Stimulated activated CD8-positive, alpha-beta memory T cell treated with anti-CD3 and anti-CD28 coated beads, Interleukin-15, amount 100 ng/mL, for 1 hour (primary cell): ENCODE results near the gene TXNRD2.

Experiments used
- DNase-seq: peaks from one replicate; pipeline ENCODE4 v3.0.0-alpha.2; 2020; ENCODE audit warnings: low read depth

TXNRD2 gene

DNA sequence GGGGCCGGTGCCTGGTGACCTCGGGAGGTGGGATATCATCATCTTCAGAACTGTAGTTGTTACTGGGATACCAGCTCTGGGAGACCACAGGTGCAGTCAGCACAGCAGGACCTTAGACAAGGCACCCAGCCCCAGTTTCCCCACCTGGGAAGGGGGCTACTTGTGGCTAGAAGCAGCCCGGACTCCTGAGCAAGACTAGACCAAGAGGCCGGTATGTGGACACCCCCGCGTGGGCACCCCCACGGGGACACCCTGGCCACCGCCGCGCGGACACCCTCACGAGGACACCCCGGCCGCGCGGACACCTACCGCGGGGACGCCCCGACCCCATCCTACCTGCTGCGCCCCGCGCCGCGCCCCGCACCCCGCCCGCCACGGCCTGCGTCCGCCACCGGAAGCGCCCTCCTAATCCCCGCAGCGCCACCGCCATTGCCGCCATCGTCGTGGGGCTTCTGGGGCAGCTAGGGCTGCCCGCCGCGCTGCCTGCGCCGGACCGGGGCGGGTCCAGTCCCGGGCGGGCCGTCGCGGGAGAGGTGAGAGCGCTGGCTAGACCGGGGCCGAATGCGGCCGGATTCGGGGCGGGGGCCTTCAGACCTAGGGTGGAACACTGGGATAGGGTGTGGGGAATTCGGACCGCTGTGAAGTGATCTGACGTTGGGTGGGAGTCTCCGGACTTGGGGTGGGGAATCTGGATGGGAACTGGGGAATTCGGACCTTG, at the start of gene TXNRD2, which contains the start of gene COMT:
TXNRD2 (minus strand) TSS at position 454 of the 718 bp plus-strand sequence; CDS start at position 439, 15 bp downstream.
COMT (plus strand) TSS at position 408 of the 718 bp plus-strand sequence. CDS start 20,755 bp downstream, outside the sequence.
- DNase-seq = peak; percentile 35

DNA sequence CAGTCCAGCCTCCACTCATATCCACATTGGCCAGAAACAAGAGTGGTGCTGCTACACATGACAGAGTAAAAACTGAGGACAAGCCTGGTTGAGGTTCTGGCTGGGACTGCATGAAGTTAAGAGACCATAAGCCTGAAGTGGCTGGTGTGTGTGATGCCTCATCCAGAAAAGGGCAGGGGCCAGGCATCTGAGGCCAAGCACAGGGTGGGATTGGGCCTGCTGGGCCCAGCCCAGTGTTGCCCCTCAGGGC, 49.7 kb upstream of the TXNRD2 start:
- DNase-seq = no peak

DNA sequence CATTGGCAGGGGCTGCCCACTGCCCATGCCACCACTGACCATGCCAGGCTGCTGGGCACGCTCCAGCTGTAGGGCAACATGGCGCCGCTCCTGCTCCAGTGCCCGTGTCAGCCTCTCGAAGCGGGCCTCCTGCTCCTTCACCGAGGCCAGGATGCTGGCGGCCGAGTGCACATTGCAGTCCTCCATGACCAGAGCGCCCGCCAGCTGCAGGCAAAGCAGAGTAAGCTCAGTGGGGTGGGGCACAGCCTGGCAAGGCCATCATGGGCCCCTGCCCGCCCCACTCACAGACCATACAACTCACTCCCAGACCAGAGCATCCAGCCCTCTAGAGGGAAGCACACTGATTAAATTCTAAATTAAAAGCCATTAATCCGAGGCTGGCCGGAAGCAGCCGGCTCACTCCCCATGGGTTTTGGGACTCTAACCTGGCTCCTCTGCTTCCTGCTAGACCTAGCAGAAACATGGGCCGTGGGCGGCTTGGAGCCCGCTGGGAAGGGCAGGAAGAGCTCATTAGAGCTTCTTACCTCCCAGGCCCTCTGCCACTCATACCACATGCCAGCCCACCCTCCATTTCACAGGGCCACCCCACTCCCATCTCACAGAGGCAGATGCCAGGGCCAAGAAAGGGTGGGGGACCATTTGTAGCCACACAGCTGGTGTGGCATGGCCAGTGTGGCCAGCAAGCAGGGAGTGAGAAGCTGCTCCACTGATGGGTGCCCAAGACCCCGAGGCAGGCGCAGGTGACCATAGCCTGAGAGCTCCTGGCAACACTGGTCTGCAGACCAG, 49.2 kb upstream of the TXNRD2 start:
- no peak for DNase-seq

DNA sequence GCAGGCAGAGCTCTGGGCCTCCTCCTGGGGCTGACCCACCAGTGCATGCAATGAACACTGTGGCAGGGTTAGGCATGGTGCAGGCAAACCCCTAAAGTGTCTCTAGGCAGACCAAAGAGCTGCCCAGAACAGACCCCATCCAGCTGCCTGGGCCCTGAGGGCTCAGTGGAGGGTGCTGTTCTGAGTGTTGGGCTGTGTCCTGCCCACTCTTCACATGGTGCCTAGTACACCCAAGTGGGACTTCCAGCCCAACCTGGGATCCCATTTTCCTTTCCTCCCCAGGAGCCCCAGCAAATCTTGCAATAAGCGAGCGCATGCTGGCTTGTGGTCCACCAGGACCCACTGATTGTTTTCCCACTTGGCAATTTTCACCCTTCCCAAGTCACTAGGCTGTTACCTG, 48.6 kb upstream of the TXNRD2 start:
- DNase-seq = no peak

DNA sequence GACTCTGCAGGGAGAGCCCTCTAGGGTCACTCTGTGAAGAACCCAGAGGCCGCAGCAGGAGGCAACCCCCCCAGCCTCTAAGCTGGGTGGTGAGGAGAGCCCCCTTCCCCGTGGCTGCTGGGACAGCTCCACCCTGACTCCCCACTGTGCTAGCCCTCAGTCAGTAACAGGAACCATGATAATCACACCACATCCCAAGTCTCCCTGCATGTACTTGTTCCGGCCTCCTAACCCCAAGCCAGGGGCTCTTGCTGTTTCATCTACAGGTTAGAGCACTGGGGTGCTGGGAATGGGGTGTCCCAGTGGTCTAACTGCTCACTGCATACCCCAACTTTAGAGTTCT, 48.1 kb upstream of the TXNRD2 start:
- no peak for DNase-seq

DNA sequence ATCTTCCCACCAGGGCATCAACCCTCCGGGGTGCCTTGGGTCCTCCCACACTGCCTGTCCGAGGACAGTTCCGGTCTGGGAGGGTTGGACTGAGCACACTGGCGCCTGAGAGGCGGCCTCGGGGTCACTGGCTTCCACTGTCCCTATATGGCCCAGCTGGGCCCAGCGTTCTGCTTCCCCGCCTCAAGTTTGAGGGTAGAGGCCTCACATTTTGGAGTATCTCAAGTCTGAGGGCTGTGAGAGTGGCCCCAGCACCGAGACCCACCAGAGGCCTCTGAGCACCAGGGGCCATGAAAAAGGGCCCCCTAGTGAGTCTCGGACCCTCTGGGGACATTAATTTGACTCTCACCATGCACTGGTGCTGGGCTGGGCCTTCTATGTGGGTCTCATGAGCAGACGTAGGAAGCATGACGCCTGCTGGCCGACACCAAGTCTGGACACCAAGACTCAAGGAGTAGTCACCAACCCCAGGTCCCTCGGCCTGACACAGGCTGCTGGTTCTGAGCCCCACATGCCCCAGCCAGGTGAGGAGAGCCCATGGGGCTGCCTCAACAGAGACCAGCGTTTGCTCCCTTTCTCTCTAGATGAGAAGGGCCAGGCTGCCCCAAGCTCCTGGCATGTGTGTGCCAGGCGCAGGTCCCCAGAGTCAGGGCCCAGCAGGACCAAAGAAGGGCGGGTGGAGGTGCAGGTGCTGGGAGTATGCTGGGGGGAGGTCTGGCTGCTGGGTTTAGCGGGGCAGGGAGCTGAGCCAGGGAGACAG, 47.5 kb upstream of the TXNRD2 start:
- no peak for DNase-seq

DNA sequence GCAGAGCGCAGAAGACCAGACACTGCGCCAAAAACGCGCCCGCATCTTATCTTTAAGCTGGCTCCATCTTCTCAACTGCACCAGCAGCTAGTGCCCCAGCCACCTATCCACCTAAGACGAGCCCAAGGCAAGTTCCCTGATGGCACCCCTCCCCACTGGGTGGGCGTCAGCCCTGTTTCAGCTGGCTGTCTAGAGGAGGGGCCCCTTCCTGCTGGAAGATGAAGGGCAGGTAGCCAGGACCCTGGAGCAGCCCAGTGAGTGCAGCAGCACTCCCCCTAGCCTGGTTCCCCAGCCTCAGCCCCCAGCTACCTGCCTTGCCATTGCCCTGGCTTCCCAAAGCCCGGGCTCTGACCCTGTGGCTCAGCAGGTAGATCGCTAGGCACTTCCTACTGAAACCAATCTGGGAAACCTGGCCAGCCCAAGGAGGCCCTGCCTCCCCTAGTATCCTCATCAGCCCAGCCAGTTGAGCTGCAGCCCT, 46.8 kb upstream of the TXNRD2 start:
- DNase-seq = no peak

DNA sequence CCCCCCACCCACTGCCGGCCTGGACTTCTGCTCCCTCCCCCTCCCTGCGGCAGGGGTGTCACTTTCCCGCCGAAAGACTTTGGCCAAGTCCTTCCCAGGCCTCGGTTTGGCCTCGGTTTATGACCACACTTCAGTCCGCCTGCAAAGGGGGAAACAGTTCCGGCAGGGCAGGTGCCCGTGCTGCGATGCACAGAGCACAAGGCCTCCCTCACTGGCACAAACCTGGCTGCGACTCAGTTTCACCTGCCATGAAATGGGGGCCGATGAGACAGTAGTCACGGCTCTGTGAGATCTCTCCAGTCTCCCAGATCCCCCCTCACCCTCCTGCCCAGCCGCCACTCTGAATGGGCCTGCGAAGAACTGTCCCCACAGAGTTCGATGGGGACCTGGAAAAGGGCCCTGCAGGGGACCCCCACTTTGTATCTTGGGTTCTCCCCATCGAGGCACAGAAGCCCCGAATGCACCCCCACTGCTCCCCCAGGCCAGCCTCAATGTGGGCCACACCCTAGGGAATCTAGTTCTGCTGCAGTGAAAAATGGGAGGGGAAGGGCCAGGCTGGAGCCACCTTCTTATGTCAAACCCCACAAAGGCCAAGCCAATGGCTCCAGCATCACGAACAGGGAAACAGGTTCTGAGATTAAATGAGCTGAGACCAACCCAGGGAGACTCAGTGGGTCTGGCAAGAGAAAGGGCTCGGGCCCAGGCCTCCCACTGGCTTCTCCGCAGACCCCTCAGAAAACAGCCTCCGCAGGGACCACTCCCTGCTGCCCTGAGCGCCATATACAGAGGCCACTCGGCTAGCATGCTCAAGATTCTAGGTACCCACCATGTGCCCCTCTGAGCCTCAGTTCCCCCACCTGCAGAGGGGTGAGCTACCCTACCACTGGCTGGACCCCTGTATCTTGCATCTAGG, 46.0 kb upstream of the TXNRD2 start:
- no peak for DNase-seq

DNA sequence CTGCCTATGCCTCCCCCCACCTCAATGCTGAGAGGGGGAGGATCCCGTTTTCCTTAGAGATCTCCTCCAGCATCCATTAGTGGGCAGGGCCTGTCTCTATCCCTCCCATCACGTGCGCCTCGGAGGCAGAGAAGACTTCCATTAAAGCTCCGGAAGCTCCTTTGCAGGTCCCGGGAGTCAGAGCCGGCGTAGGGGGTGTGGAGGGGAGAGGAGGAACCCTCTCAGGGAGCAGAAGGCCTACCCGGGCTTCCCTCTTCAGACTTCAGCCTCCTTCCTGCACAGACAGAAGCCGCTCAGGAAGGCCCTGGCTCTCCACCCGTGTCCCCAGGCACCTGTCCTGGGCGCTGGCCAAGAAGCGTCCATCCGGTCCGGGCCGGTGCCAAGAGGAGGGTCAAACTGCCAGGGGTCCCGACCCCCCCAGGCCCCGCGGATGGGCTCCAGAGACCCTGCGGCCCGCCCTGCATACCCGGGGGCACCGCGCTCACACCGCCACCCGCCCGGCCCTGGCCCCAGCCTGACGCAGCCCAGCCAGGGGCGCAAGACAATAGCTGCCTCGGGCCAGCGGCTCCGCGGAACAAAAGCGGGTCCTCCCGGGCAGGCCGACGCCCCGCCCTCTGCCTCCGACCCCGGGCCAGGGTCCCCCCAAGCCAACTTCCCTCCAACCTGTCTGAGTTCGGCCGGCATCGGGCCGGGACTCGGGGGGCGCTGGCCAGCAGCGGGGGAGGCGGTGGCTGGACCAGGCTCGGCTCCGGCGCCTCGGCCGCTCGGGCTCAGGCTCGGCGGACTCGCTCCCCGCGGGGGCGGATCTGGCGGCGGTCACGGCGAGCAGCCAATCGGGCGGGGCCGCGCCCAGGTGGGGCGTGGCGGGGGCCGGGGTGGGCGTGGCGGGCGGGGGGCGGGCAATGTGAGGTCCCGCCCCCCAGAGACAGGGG, 45.1 kb upstream of the TXNRD2 start:
- DNase-seq = peak; percentile 21

DNA sequence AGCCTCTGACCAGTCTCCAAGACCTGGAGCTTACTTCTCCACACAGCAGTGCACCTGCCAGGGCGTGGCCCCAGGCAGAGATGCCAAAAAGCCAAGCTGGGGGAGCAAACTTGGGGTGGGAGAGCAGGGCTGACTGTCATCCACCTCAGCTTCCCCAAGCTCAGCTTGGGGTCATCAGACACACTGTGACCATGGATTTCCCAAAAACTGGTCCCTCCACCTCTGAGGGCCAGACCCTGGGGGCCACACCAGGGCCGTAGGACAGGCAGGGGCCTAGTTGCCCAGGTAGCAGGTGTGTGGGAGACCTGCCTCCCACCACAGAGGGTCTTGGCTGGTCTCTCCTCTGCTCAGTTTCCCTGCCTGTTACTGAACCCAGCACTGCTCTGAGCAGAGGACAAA, 44.4 kb upstream of the TXNRD2 start:
- DNase-seq = no peak

DNA sequence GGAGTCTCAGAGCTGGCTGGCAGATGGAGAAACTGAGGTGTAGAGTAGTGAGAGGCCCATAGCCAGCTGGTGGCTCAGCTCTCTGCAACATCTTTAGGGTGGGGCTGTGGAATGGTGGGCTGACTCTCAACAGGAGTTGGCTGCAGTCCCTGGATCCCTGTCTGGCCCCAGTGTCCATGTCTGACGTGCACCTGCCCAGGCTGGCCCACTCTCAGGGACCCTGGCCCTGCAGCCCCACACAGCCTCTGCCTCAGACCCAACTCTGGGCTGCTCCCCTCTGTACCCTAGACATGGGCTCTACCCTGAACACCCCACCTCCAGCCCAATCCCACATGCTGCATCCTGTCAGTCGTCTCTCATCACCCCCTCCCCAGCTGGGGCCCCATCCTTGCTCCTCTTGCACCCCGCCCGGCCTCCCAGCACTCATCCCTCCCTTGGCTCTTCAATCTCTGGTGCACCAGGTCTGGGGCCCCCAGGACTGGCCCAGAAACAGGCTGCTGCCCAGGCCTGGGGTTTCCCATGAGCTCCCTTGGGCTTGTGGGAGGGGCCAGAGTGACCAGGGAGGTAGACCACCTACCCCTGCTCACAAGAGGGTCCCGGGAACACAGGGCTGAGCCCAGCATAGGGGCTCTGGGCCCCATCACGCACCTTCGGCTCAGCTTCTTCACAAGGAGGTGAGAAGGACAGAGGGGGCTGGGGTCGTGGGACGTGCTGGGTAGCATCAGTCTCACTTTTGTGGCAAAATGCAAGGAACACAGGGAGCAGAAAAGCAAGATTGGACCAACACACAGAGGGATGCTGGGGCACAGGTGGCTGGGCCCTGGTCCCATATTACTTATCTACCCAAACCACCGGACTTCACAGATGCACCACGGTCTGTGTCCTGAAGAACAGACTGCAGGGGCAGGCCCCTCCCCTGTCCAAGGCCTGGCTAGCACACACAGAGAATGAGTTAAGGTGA, 43.5 kb upstream of the TXNRD2 start:
- no peak for DNase-seq

DNA sequence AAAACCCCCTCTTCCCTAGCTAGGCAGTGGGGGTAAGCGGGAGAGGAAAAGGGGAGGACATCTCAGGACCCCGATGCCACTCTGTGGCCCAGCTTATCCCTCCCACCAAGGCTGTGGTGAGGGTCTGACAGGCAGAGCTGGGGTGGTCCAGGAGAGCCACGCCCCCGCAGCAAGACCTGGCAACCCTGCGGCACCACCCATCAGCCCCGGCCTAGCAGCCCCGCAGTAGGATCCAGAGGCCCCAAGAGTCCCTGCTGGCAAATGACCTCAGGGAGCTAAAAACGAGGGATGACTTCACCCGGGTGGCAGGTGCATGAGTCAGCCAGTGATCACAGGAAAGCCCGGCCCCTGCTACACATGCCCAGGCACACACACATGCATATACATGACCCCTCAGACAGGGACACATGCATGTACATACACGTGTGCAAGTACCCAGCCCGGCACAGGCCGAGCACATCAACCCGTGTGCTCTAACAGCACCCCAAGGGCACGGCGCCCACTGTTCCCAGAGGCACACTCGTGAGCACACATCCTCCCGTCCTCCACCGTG, 42.7 kb upstream of the TXNRD2 start:
- DNase-seq = no peak

DNA sequence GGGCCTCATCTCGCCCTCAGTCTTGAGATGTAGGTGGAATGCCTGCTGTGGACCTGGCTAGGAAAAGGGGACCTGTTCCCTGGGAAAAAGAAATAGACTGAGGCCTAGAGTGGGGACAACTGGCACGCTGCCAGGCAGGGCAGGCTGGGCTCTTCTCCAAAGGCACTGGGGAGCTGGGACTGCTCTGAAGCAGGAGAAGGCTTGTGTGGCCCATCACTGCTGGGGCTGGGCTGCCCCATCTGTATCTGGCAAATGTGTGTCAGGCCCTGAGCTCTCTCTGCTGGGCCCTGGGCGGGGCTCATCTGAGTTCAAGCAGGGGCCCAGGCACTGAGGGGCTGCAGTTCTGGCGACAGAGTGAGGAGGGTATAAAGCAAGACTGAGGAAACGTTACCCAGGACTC, 42.1 kb upstream of the TXNRD2 start:
- no peak for DNase-seq

DNA sequence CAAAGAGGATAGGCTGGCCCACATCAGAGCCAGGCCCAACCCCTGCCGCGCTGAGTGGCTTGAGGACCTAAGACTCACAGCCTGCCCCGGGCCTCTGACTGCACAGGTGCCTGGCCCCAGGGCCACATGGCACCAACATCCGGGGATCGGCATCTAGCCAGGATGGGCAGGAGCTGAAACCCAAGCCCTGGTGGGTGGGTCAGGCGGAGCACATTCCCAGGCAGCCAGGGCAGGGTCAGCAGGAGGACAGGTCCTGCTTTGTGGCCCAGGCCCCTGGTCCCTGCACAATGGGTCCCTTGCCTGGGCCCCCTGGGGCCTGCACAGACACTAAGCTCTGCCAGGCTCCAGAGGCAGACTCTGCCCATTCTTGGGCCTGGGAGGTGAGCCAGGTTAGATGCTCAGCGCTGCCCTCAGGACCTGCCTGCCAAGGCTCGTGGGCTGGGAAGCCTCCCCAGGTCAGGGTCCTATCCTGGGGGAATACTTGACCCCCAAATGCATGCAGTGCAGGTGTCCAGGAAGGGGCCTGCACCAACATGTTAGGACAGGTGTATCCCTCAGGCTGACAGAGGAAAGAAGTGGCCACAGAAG, 41.5 kb upstream of the TXNRD2 start:
- no peak for DNase-seq

DNA sequence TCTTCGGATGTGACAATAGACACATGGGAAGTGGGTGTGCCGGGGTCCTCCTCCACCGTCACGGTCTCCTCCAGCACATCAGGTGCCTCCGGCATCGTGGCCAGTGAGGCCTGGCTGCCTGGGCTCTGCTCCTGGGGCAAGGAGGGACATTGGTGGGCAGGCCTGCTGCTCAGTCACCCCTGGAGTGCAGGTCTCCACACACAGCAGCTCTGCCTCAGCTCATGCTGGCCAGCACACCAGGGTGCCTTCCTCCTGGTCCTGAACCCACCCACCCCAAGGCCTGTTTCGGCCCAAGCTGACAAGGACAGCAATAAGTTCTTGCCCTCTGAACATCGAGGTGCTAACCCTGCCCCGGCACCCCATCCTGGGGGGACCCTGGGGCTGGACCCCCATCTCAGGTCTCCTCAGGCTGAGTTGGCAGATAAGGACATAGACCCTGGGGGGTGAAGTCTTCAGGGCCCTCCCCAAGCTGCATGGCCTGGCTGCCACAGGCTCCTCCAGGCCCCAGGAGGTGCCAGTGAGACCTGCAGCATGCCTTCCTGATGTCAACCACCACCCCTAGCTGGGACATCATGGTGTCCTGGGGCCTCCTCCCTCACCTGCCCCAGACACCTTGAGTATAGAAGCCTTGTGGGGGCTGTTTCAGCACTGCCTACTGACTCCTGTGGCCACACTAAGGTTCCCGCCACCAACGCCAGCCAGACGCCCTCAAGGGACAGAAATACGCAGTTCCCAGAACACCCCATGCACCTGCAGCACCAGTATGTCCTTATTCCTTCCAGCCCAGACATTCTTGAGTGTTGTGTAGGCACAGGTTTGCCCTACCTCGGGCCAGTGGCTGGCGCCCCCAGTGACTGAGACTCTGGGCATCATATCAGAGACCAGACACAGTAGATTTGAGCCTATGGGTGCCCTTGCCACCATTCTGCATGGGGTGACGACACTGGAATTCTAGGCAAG, 40.6 kb upstream of the TXNRD2 start:
- DNase-seq = no peak

DNA sequence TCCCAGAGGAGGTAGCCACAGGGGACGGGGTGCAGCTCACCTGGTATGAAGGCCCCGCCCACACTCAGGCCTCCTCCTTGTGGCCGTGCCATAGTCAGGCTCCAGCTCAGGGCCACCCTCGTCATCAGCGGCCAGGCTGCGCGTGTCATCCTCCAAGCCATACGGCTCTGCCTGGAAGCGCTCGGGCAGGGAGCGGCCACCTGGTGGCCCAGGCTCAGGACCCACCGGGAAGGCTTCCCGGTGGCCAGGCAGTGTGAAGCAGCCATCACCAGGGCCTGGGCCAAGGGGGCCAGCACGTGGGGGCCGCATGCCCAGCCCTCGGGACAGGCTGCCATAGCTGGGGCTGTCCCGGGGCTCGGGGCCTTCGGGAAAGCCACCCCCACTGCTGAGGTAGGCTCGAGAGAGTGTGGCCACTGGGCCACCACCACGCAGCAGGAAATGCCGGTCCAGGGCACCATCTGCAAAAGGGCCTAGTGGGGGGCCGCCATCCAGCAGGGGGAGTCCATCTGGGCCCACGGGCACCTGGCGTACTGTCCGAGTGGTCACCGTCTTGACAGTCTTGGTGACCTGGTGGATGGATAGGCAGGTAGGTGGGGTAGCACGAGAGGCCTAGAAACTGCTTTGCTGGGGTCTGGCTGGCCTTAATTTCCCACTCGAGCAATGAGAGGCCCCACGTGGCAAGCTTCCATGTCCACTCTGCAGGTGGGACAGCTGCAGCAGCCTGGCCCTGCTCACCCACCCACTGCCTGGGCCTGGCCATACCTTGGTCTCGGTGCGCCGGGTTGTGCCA, 39.7 kb upstream of the TXNRD2 start:
- DNase-seq = no peak

DNA sequence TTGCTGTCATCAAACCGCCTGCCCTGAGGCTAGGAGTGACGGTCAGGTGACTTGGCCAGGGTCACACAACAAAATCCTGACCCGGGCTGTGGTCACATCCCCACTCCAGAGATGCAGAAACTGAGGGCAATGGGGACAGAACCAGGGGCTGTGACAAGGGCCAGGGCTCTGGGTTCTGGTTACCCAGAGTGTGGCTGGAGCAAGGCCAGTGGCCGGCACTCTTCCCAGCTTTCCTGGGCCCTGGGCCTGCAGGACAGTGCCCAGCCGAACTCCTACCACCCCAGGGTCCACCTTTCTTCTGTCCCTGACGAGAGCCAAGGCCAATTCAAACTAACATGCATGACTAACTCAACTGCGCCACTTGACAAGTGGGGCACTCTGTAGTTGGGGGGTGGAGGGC, 39.1 kb upstream of the TXNRD2 start:
- no peak for DNase-seq
